OCI-LY1 (cell line): ENCODE data around the gene KRT1.

Source experiments
- H2AFZ ChIP-seq: fragments of 200-600 bp; sonication (generic), shearing (Covaris generic); 2 replicates; pipeline ENCODE4 v1.6.0; 2014; ENCODE audit warnings: antibody characterized with exemption, mild to moderate bottlenecking, low read length
- H3F3A ChIP-seq: fragments of 200-600 bp; sonication (generic), shearing (Covaris generic); 2 replicates; pipeline ENCODE4 v1.6.0; 2014; ENCODE audit warnings: mild to moderate bottlenecking, antibody characterized with exemption, low read length, moderate library complexity; ENCODE audit not compliant: insufficient read depth
- H3K27ac ChIP-seq: fragments of 200-600 bp; sonication (generic); 2 replicates; pipeline ENCODE4 v1.5.1; 2014; ENCODE audit warnings: low read length, mixed run types, mild to moderate bottlenecking, low read depth; ENCODE audit not compliant: poor library complexity, severe bottlenecking
- H3K27me3 ChIP-seq: fragments of 200-600 bp; sonication (generic); 2 replicates; pipeline ENCODE4 v1.6.0; 2014; ENCODE audit warnings: antibody characterized with exemption, mild to moderate bottlenecking, low read length, moderate library complexity; ENCODE audit not compliant: insufficient read depth
- H3K36me3 ChIP-seq: fragments of 200-600 bp; sonication (generic); 2 replicates; pipeline ENCODE4 v1.6.1; 2014; ENCODE audit warnings: mild to moderate bottlenecking, antibody characterized with exemption, low read length, moderate library complexity, mixed read lengths; ENCODE audit not compliant: insufficient read depth
- H3K4me1 ChIP-seq: fragments of 200-600 bp; sonication (generic); 2 replicates; pipeline ENCODE4 v1.5.1; 2014; ENCODE audit warnings: mild to moderate bottlenecking, low read length, moderate library complexity; ENCODE audit not compliant: insufficient read depth, severe bottlenecking
- H3K4me2 ChIP-seq: fragments of 200-600 bp; sonication (generic), shearing (Covaris generic); 2 replicates; pipeline ENCODE4 v1.6.1; 2014; ENCODE audit warnings: low read length
- H3K4me3 ChIP-seq: fragments of 200-600 bp; sonication (generic); 2 replicates; pipeline ENCODE4 v1.5.1; 2014; ENCODE audit warnings: low read length, low read depth, mild to moderate bottlenecking, mixed read lengths; ENCODE audit not compliant: poor library complexity, severe bottlenecking
- H3K79me2 ChIP-seq: fragments of 200-600 bp; shearing (Covaris generic); 2 replicates; pipeline ENCODE4 v1.6.1; 2016; ENCODE audit warnings: mixed run types, low read length, mixed read lengths; ENCODE audit not compliant: insufficient read depth
- H3K9ac ChIP-seq: fragments of 200-600 bp; sonication (generic), shearing (Covaris generic); 2 replicates; pipeline ENCODE4 v1.6.1; 2014; ENCODE audit warnings: mild to moderate bottlenecking, low read length, mixed read lengths
- H3K9me2 ChIP-seq: fragments of 200-600 bp; sonication (generic), shearing (Covaris generic); 2 replicates; pipeline ENCODE4 v1.6.1; 2014; ENCODE audit warnings: low read depth, mild to moderate bottlenecking, low read length, mixed read lengths
- H3K9me3 ChIP-seq: fragments of 200-600 bp; shearing (Covaris generic); 2 replicates; pipeline ENCODE4 v1.6.1; 2014; ENCODE audit warnings: low read length, mixed read lengths
- H4K20me1 ChIP-seq: fragments of 200-600 bp; sonication (generic), shearing (Covaris generic); 2 replicates; pipeline ENCODE4 v1.6.0; 2016; ENCODE audit warnings: mild to moderate bottlenecking, low read length; ENCODE audit not compliant: insufficient read depth
- CTCF ChIP-seq: fragments of 200-600 bp; sonication (generic), shearing (Covaris generic); IDR thresholded peaks from 2 replicates; pipeline ENCODE4 v1.5.1; 2017; ENCODE audit warnings: mild to moderate bottlenecking, antibody characterized with exemption, low read length, moderate library complexity, mixed read lengths
- EZH2 ChIP-seq: fragments of 200-600 bp; sonication (generic), shearing (Covaris generic); IDR thresholded peaks from 2 replicates; pipeline ENCODE4 v1.8.0; 2017; ENCODE audit warnings: borderline replicate concordance, mixed run types, mild to moderate bottlenecking, antibody characterized with exemption, low read length, moderate library complexity, mixed read lengths

The KRT1 gene

GRCh38 chr12:52677126-52677525 is 3.1 kb downstream of the KRT1 start:
- Histone ChIP-seq H3F3A (no peaks in the 10 kb centered on the region), H3K27me3 (no peaks in the 10 kb centered on the region), H3K36me3 (no peaks in the 10 kb centered on the region), H3K4me2 (no peak overlapping the region), H3K9me2 (no peaks in the 10 kb centered on the region), H3K4me1 (no peaks in the 10 kb centered on the region), H3K4me3 (no peak overlapping the region), H3K9me3 (no peaks in the 10 kb centered on the region), H3K27ac (no peak overlapping the region), H3K9ac (no peak overlapping the region), H2AFZ (no peak overlapping the region), H4K20me1 (no peaks in the 10 kb centered on the region), H3K79me2 (no peaks in the 10 kb centered on the region)
- TF ChIP-seq EZH2 (no peak), CTCF (no peak)

GRCh38 chr12:52676163-52676562 is 4.0 kb downstream of the KRT1 start:
- no peak overlapping the region for H3K4me2 ChIP-seq
- H2AFZ ChIP-seq: no peak overlapping the region
- H4K20me1 ChIP-seq: no peaks in the 10 kb centered on the region
- no peak overlapping the region for H3K4me3 ChIP-seq
- H3K4me1 ChIP-seq: no peaks in the 10 kb centered on the region
- no peaks in the 10 kb centered on the region for H3K9me2 ChIP-seq
- H3K9ac ChIP-seq: no peak overlapping the region
- H3K36me3 ChIP-seq: no peaks in the 10 kb centered on the region
- no peaks in the 10 kb centered on the region for H3K9me3 ChIP-seq
- H3K27ac ChIP-seq: no peak overlapping the region
- H3K79me2 ChIP-seq: no peaks in the 10 kb centered on the region
- no peak for TF ChIP-seq CTCF
- no peak for TF ChIP-seq EZH2
- H3F3A ChIP-seq: no peaks in the 10 kb centered on the region
- no peaks in the 10 kb centered on the region for H3K27me3 ChIP-seq

DNA sequence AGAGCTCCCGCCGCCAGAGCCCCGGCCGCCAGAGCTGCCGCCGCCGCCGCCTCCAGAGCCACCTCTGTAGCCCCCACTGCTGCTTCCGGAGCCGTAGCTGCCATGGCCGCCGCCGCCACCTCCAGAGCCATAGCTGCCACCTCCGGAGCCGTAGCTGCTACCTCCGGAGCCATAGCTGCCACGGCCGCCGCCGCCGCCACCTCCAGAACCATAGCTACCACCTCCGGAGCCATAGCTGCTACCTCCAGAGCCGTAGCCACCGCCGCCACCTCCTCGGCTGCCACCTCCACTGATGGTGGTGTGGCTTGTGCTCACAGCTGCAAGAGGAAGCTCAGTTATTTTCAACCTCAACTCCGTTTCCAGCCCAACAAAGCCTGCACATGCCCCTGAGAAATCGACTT is 4.9 kb downstream of the KRT1 start:
- H3K36me3 ChIP-seq: no peaks in the 10 kb centered on the region
- H3K9me3 ChIP-seq: no peaks in the 10 kb centered on the region
- H4K20me1 ChIP-seq: no peaks in the 10 kb centered on the region
- H3K4me2 ChIP-seq: no peak overlapping the region
- H3F3A ChIP-seq: no peaks in the 10 kb centered on the region
- H3K27ac ChIP-seq: no peak overlapping the region
- H2AFZ ChIP-seq: no peak overlapping the region
- no peaks in the 10 kb centered on the region for H3K9me2 ChIP-seq
- TF ChIP-seq EZH2 (no peak), CTCF (no peak)
- no peaks in the 10 kb centered on the region for H3K79me2 ChIP-seq
- H3K4me1 ChIP-seq: no peaks in the 10 kb centered on the region
- H3K9ac ChIP-seq: no peak overlapping the region
- H3K27me3 ChIP-seq: no peaks in the 10 kb centered on the region
- H3K4me3 ChIP-seq: no peak overlapping the region

GRCh38 chr12:52674433-52674775 is 5.8 kb downstream of the KRT1 start:
- Histone ChIP-seq H3K4me3 (no peak overlapping the region), H3K9ac (no peak overlapping the region), H3K9me2 (no peaks in the 10 kb centered on the region), H3F3A (no peaks in the 10 kb centered on the region), H4K20me1 (no peaks in the 10 kb centered on the region), H3K9me3 (no peaks in the 10 kb centered on the region), H3K4me1 (no peaks in the 10 kb centered on the region), H3K36me3 (no peaks in the 10 kb centered on the region), H3K27me3 (no peaks in the 10 kb centered on the region), H3K27ac (no peak overlapping the region), H2AFZ (no peak overlapping the region), H3K4me2 (no peak overlapping the region), H3K79me2 (no peaks in the 10 kb centered on the region)
- TF ChIP-seq EZH2: no peak
